DND-41 (cell line): Measurements from ENCODE around the gene ACADVL.

Source experiments
- ATAC-seq: fragments of 200-7000 bp; cut with Tn5 transposase; 3 replicates; pipeline ENCODE4 v1.9.1; 2021; ENCODE audit warnings: low read depth; ENCODE audit not compliant: insufficient read depth
- DNase-seq: peaks from one replicate; pipeline ENCODE4 v3.0.0-alpha.2; 2020
- H2AFZ ChIP-seq: 2 replicates; pipeline ENCODE4 v1.6.0; 2012; ENCODE audit warnings: low read depth, low read length
- H3K27ac ChIP-seq: 2 replicates; pipeline ENCODE4 v1.5.1; 2012; ENCODE audit warnings: low read length, inconsistent platforms
- H3K27me3 ChIP-seq: fragments of 200-600 bp; sonication (generic); 2 replicates; pipeline ENCODE4 v1.6.0; 2012; ENCODE audit warnings: low read length, mild to moderate bottlenecking, inconsistent platforms; ENCODE audit not compliant: insufficient read depth, poor library complexity
- H3K36me3 ChIP-seq: 2 replicates; pipeline ENCODE4 v1.5.1; 2012; ENCODE audit warnings: low read length, inconsistent platforms; ENCODE audit not compliant: insufficient read depth
- H3K4me1 ChIP-seq: 2 replicates; pipeline ENCODE4 v1.5.1; 2012; ENCODE audit warnings: mild to moderate bottlenecking, low read length; ENCODE audit not compliant: insufficient read depth
- H3K4me2 ChIP-seq: 2 replicates; pipeline ENCODE4 v1.6.0; 2012; ENCODE audit warnings: mild to moderate bottlenecking, moderate library complexity, low read length, inconsistent platforms; ENCODE audit not compliant: insufficient read depth
- H3K4me3 ChIP-seq, 2 experiments: fragments of 200-600 bp in 1 of 2; shearing (Covaris generic) in 1 of 2; 2 replicates each; pipeline ENCODE4 v1.5.1; 2012 to 2016; ENCODE audit warnings: inconsistent platforms in 2 of 2, low read length in 2 of 2, mild to moderate bottlenecking in 2 of 2, low read depth in 1 of 2, moderate library complexity in 1 of 2
- H3K79me2 ChIP-seq: 2 replicates; pipeline ENCODE4 v1.6.0; 2012; ENCODE audit warnings: low read length, inconsistent platforms; ENCODE audit not compliant: insufficient read depth
- H3K9ac ChIP-seq: 2 replicates; pipeline ENCODE4 v1.6.0; 2012; ENCODE audit warnings: low read depth, mild to moderate bottlenecking, inconsistent platforms, low read length, moderate library complexity
- H3K9me3 ChIP-seq: 2 replicates; pipeline ENCODE4 v1.5.1; 2012; ENCODE audit warnings: low read length, moderate library complexity, mild to moderate bottlenecking, inconsistent platforms; ENCODE audit not compliant: insufficient read depth, severe bottlenecking
- H4K20me1 ChIP-seq: 2 replicates; pipeline ENCODE4 v1.6.0; 2012; ENCODE audit warnings: low read length; ENCODE audit not compliant: insufficient read depth
- EZH2 ChIP-seq: IDR thresholded peaks from 3 replicates; pipeline ENCODE4 v1.6.1; 2012; ENCODE audit warnings: borderline replicate concordance, low read depth, mild to moderate bottlenecking, moderate library complexity, low read length, inconsistent platforms; ENCODE audit not compliant: severe bottlenecking
- TF ChIP-seq, protein P1 (sequence below): IDR thresholded peaks from 2 replicates; pipeline ENCODE4 v1.5.1; 2012; ENCODE audit warnings: borderline replicate concordance, low read length, moderate library complexity, mild to moderate bottlenecking; ENCODE audit not compliant: poor library complexity, severe bottlenecking; ENCODE audit errors: extremely low read depth

ACADVL gene

DNA sequence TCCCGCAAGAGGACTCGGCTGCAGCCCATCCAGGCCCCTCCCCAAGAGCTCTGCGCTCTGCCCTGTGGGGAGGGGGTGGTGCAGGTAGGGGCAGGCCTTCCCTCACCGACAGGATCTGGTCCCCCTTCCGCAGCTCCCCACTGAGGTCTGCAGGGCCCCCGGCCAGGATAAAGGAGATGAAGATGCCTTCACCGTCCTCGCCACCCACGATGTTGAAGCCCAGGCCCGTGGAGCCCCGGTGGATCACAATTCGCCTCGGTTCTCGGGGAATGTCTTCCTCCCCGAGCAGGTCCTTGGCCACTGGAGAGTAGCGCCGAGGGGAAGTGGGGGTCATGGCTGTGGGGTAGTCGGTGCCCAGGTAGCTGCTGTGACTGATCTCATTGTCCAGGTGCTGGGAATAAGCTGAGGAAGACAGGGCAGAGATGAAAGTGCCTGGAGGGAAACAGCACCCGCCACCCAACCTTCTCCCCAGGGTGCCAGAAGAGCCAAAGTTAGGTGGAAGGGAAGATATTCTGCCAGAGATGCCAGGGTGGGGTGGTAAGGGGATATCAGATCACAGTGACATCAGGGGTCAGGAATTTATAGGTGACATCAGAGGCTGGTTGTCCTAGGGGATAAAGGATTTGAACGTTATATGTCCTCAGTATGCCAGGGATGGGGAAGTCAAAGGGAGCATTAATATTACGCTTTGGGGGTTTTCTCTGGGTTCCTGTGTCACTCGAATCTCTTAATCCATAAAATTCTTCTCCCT lies 22.9 kb upstream of the ACADVL start:
- H3K27ac ChIP-seq, result no peak overlapping the region
- ATAC-seq (no peak), DNase-seq (no peak)
- no peaks in the 10 kb centered on the region for H3K79me2 ChIP-seq
- peaks cover 22% of the 10 kb centered on the region for H3K36me3 ChIP-seq
- no peak for TF ChIP-seq EZH2
- TF ChIP-seq, protein P1, sequence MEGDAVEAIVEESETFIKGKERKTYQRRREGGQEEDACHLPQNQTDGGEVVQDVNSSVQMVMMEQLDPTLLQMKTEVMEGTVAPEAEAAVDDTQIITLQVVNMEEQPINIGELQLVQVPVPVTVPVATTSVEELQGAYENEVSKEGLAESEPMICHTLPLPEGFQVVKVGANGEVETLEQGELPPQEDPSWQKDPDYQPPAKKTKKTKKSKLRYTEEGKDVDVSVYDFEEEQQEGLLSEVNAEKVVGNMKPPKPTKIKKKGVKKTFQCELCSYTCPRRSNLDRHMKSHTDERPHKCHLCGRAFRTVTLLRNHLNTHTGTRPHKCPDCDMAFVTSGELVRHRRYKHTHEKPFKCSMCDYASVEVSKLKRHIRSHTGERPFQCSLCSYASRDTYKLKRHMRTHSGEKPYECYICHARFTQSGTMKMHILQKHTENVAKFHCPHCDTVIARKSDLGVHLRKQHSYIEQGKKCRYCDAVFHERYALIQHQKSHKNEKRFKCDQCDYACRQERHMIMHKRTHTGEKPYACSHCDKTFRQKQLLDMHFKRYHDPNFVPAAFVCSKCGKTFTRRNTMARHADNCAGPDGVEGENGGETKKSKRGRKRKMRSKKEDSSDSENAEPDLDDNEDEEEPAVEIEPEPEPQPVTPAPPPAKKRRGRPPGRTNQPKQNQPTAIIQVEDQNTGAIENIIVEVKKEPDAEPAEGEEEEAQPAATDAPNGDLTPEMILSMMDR, result no peak
- no peak overlapping the region for H3K4me2 ChIP-seq
- no peaks in the 10 kb centered on the region for H3K27me3 ChIP-seq
- no peak overlapping the region for H3K9ac ChIP-seq
- H2AFZ ChIP-seq, result no peak overlapping the region
- no peak overlapping the region for H3K4me3 ChIP-seq
- no peaks in the 10 kb centered on the region for H3K4me1 ChIP-seq
- 0 out of 2 replicates have a peak, but pooled peaks cover 3% of the 10 kb centered on the region for H4K20me1 ChIP-seq
- no peaks in the 10 kb centered on the region for H3K9me3 ChIP-seq

DNA sequence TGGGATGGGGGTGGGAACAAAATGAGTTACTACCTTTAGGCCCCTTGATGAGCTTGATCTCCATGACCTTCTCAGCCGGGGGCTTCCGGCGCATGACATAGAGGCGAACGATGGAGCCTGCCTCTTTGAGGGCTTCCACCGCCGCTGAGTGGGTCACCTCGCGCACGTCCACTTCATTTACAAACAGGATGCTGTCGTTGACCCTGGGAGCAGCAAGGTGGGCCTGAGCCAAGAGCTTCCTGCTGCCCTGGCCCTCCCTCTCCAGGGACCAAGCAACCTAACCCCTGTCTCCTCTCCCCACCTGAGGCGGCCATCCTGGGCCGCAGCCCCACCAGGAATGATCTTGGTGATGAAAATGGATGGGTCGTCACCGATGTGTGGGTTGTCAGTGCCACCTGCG lies 16.3 kb upstream of the ACADVL start:
- Histone ChIP-seq H3K4me1 (peaks cover 19% of the 10 kb centered on the region), H3K27ac (no peak overlapping the region), H3K4me2 (no peak overlapping the region), H3K9ac (no peak overlapping the region), H4K20me1 (no peaks in the 10 kb centered on the region), H3K36me3 (peaks cover 15% of the 10 kb centered on the region), H3K27me3 (no peaks in the 10 kb centered on the region), H3K9me3 (no peaks in the 10 kb centered on the region), H3K4me3 (no peak overlapping the region), H3K79me2 (no peaks in the 10 kb centered on the region), H2AFZ (no peak overlapping the region)
- TF ChIP-seq, protein P1, result no peak
- no peak for TF ChIP-seq EZH2
- DNase-seq, result no peak
- no peak for ATAC-seq

DNA sequence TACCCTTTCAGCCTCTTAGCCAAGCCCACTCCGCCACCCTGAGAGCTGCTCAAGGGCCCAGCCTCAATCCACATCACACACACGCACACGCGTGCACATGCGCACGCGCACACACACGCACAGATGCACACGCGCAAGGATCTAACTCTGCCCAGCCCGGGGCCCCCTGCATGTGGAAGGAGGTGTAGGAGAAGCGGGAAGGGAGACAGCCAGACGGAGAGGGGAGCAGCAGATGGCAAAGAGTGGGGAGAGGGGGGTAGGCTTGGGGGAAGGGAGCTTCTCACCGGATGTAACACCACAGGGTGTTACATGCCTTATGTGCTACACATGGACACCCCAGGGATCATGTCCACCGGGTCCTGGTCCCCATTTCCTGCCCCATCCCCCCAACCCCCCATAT lies 15.4 kb upstream of the ACADVL start:
- peaks cover 15% of the 10 kb centered on the region for H3K36me3 ChIP-seq
- H3K27me3 ChIP-seq, result no peaks in the 10 kb centered on the region
- ATAC-seq (peak; percentile 6; the same call in 2 of the 3 replicates), DNase-seq (peak; percentile 29)
- H3K4me3 ChIP-seq, result peak overlapping the region in 1 of 2 experiments; percentile 52; a peak in 2 of 4 replicates
- TF ChIP-seq EZH2, result no peak
- TF ChIP-seq, protein P1, result no peak
- peaks cover 19% of the 10 kb centered on the region for H3K4me1 ChIP-seq
- 0 out of 2 replicates have a peak overlapping the region, but pooled peaks have one; percentile 42 for H3K27ac ChIP-seq
- H3K9me3 ChIP-seq, result no peaks in the 10 kb centered on the region
- H3K79me2 ChIP-seq, result no peaks in the 10 kb centered on the region
- H3K9ac ChIP-seq, result peak overlapping the region; percentile 25; the same call in 1 of the 2 replicates
- H2AFZ ChIP-seq, result peak overlapping the region; percentile 70; the same call in 1 of the 2 replicates
- H3K4me2 ChIP-seq, result peak overlapping the region; percentile 65
- H4K20me1 ChIP-seq, result no peaks in the 10 kb centered on the region
